Stimulated activated CD4-positive, alpha-beta T cell treated with anti-CD3 and anti-CD28 coated beads, Interleukin-12 subunit alpha, Interleukin-12 subunit beta, amount 100 ng/mL, for 48 hours (primary cell): ENCODE data around the gene BLOC1S4.
"Not testable (repeated sequence)": the region's sequence is repeated elsewhere in the genome, so short reads cannot be mapped to it uniquely, and the experiment has no call there.

ENCODE experiments used
- DNase-seq, 3 donors: peaks; one replicate each; pipeline ENCODE4 v3.0.0-alpha.2; 2020; ENCODE audit warnings: low read depth in 2 of 3, low spot score in 1 of 3

The BLOC1S4 gene

GRCh38 chr4:6716018-6716911 lies at the start of gene BLOC1S4:
BLOC1S4 (plus strand) TSS chr4:6716174; CDS start chr4:6716210, 36 bp downstream.
- peak; percentile 74 to 82 (median 80) for DNase-seq

- no peak for DNase-seq
These were observed 47.6 kb upstream of the BLOC1S4 start for GRCh38 chr4:6668391-6668790.

- no peak for DNase-seq
These were observed 44.3 kb upstream of the BLOC1S4 start for GRCh38 chr4:6671648-6672047.

- DNase-seq: no peak
These were observed 43.8 kb upstream of the BLOC1S4 start for GRCh38 chr4:6672131-6672530.

- not testable (repeated sequence) for DNase-seq
These were observed 43.3 kb upstream of the BLOC1S4 start for GRCh38 chr4:6672541-6673190.

GRCh38 chr4:6673191-6673659 lies 42.7 kb upstream of the BLOC1S4 start:
- DNase-seq: peak in 1 of 3 donors; percentile 70

- DNase-seq: peak; percentile 81 to 93 (median 92)
These were observed 42.1 kb upstream of the BLOC1S4 start for GRCh38 chr4:6673660-6674499.

GRCh38 chr4:6674500-6675149 lies 41.3 kb upstream of the BLOC1S4 start:
- peak in 1 of 3 donors; percentile 46 for DNase-seq

GRCh38 chr4:6676722-6677558 lies 39.0 kb upstream of the BLOC1S4 start:
- DNase-seq: no peak

GRCh38 chr4:6680372-6681034 lies 35.5 kb upstream of the BLOC1S4 start:
- no peak for DNase-seq

GRCh38 chr4:6681191-6681590 lies 34.8 kb upstream of the BLOC1S4 start:
- no peak for DNase-seq

GRCh38 chr4:6682862-6683590 lies 32.9 kb upstream of the BLOC1S4 start:
- no peak for DNase-seq

GRCh38 chr4:6684656-6685055 lies 31.3 kb upstream of the BLOC1S4 start:
- no peak for DNase-seq

- no peak for DNase-seq
These were observed 29.7 kb upstream of the BLOC1S4 start for GRCh38 chr4:6686104-6686787.

- no peak for DNase-seq
These were observed 27.8 kb upstream of the BLOC1S4 start for GRCh38 chr4:6687947-6688878.

- DNase-seq: peak; percentile 61 to 74 (median 71)
These were observed 27.0 kb upstream of the BLOC1S4 start for GRCh38 chr4:6688879-6689505.
